ENCODE data around the gene ZNF311. TPM values are rescaled to one million over a fixed set of nuclear protein-coding genes. Genes with fewer than 3 reads are reported as not detected.

Gene ZNF311
- total and polyA plus RNA-seq, 9 of the 15 experiments (the other 6 are each of a cell fraction or from before 2014, with no cell fraction given), result 5.1 to 10.0 (median 7.5) TPM

DNA sequence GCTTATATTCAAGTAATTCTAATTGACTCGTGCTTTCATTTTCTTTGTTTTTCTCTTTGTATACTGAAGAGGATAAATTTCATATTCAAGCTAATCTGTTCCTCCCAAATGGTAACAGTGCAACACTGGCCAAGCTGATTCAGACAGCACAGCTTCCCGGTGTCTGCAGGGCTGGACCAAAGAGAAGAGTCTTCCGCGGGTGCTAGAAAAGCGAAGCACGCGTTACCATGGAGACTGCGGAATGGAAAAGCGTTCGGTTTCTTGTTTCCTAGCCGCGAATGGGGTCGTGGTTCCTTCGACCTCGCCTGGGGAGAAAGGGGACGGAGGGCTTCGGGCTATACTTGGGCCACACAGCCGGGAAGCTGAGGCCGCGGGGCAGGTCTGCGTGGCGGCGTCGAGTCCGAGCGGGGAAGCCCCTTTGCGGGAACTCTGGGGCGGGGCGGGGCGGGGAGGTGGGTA lies 6.2 kb upstream of the ZNF311 start:
- peaks cover 5% of the 10 kb centered on the region; the same call in 1 of the 2 replicates for H3K9me3 ChIP-seq (replicated peaks; ENCODE audit: control insufficient read depth, insufficient read depth, low read depth, low read length)
- H3K4me2 ChIP-seq (ENCODE audit: insufficient read depth, low read length), result peak overlapping the region; percentile 83
- in situ Hi-C loops (cut with MboI), result no loop called here
- CTCF ChIA-PET (ENCODE audit: low intra/inter-chr PET ratio), result no interaction called here
- intact Hi-C loops (cut with micrococcal nuclease), result no loop called here
- peaks cover 2 to 12% of the 10 kb centered on the region in 2 experiments; a peak in 4 of 5 replicates for H3K4me1 ChIP-seq (replicated peaks in 1 of 2; ENCODE audit: control insufficient read depth in 2 of 2, insufficient read depth in 2 of 2, low read length in 2 of 2)
- H3K9me1 ChIP-seq (ENCODE audit: control insufficient read depth, insufficient read depth, low read length), result no peaks in the 10 kb centered on the region
- H3K4me3 ChIP-seq, result peak overlapping the region; percentile 48
- WGBS (ENCODE audit: insufficient coverage, low coverage, missing lambda C conversion rate), result under 1% methylated on average over 30 of the region's 30 CpGs
- FAIRE-seq (peak; percentile 85), DNase-seq (ENCODE audit: extremely low read depth in 1 of 4, low spot score in 3 of 4) (peak; percentile 65 to 91 (median 78)), ATAC-seq (peak; percentile 97)
- H3K9ac ChIP-seq (ENCODE audit: insufficient read depth in 1 of 2, low read depth in 2 of 2, low read length in 2 of 2), result peak overlapping the region; percentile 49 to 87
- H3K79me2 ChIP-seq (ENCODE audit: control insufficient read depth, insufficient read depth, low read length), result no peaks in the 10 kb centered on the region
- peak overlapping the region; percentile 11; the same call in 2 of the 3 replicates for H3K27ac ChIP-seq (ENCODE audit: extremely low read depth, low read depth, low read length)
- peak overlapping the region; percentile 98 for H2AFZ ChIP-seq (ENCODE audit: low read depth, low read length)
- H3K27me3 ChIP-seq (ENCODE audit: control insufficient read depth in 2 of 2, insufficient read depth in 2 of 2, low read length in 2 of 2), result no peaks in the 10 kb centered on the region
- no peaks in the 10 kb centered on the region for H4K20me1 ChIP-seq (replicated peaks; ENCODE audit: control insufficient read depth, insufficient read depth, low read length)
- no TSS peak for BruUV-seq (replicated peaks)
- no peaks in the 10 kb centered on the region for H3K36me3 ChIP-seq (ENCODE audit: control insufficient read depth, insufficient read depth, low read length)
- POLR2A ChIA-PET, result interaction anchor here (0.6 to 1.4 kb wide), 12 partner anchors 9 to 173 kb away, joined by 3 to 5 read pairs (median 3); no protein-coding TSS in a partner anchor
- no peak for TF ChIP-seq ZNF609 (CRISPR knock-in tag; IDR thresholded peaks at IDR 0.05; ENCODE audit: borderline replicate concordance)
- TF ChIP-seq ZNF217 (CRISPR knock-in tag; IDR thresholded peaks at IDR 0.05), result no peak
- no peak for TF ChIP-seq SP2 (IDR thresholded peaks at IDR 0.05; ENCODE audit: extremely low read depth, low read depth, low read length, poor library complexity, severe bottlenecking)
- TF ChIP-seq PYGO2 (tag; IDR thresholded peaks at IDR 0.05), result no peak
- peak in 1 of 2 experiments; percentile 86; a peak in 2 of 4 replicates for TF ChIP-seq CSDE1 (IDR thresholded peaks at IDR 0.05)
- no peak for TF ChIP-seq BRCA1 (IDR thresholded peaks at IDR 0.05)
- no peak for TF ChIP-seq BRCA1 (CRISPR knock-in tag; IDR thresholded peaks at IDR 0.05)
- peak; percentile 81 for TF ChIP-seq L3MBTL2 (IDR thresholded peaks at IDR 0.05)
- TF ChIP-seq ZC3H11A (IDR thresholded peaks at IDR 0.05; ENCODE audit: low read depth, low read length), result no peak
- no peak for TF ChIP-seq CREM (IDR thresholded peaks at IDR 0.05; ENCODE audit: low read depth)
- TF ChIP-seq SAP30 (IDR thresholded peaks at IDR 0.05; ENCODE audit: borderline replicate concordance, insufficient read depth, low read depth, low read length, poor library complexity, severe bottlenecking), result no peak
- TF ChIP-seq, protein P1, sequence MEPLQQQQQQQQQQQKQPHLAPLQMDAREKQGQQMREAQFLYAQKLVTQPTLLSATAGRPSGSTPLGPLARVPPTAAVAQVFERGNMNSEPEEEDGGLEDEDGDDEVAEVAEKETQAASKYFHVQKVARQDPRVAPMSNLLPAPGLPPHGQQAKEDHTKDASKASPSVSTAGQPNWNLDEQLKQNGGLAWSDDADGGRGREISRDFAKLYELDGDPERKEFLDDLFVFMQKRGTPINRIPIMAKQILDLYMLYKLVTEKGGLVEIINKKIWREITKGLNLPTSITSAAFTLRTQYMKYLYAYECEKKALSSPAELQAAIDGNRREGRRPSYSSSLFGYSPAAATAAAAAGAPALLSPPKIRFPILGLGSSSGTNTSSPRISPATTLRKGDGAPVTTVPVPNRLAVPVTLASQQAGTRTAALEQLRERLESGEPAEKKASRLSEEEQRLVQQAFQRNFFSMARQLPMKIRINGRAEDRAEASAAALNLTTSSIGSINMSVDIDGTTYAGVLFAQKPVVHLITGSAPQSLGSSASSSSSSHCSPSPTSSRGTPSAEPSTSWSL (CRISPR knock-in tag; IDR thresholded peaks at IDR 0.05; ENCODE audit: borderline replicate concordance), result no peak
- 0 out of 2 replicates have a peak, but pooled peaks have one; percentile 57 for TF ChIP-seq MXI1 (IDR thresholded peaks at IDR 0.05; ENCODE audit: low read depth, low read length)
- TF ChIP-seq BACH1 (tag; IDR thresholded peaks at IDR 0.05), result no peak
- TF ChIP-seq FUS (optimal IDR thresholded peaks at IDR 0.05; ENCODE audit: low read depth, low read length), result no peak
- TF ChIP-seq HOXB6 (CRISPR knock-in tag; IDR thresholded peaks at IDR 0.05; ENCODE audit: borderline replicate concordance), result no peak
- peak in 1 of 2 experiments; percentile 60; a peak in 2 of 4 replicates for TF ChIP-seq HDAC1 (IDR thresholded peaks at IDR 0.05)
- TF ChIP-seq GABPB2 (CRISPR knock-in tag; conservative IDR thresholded peaks at IDR 0.05), result no peak
